MM.1S (cell line): Measurements from ENCODE around the gene DDX60.

Experiments used
- DNase-seq: peaks from one replicate; pipeline ENCODE4 v3.0.0-alpha.2; 2015
- H2AFZ ChIP-seq: fragments of 300-600 bp; sonication (generic); 2 replicates; pipeline ENCODE4 v1.6.0; 2016; ENCODE audit warnings: antibody characterized with exemption, low read length
- H3F3A ChIP-seq: fragments of 300-600 bp; sonication (generic); 2 replicates; pipeline ENCODE4 v1.6.1; 2016; ENCODE audit warnings: mild to moderate bottlenecking, antibody characterized with exemption, low read length, moderate library complexity, mixed read lengths; ENCODE audit not compliant: insufficient read depth
- H3K27ac ChIP-seq: fragments of 300-600 bp; sonication (generic); 2 replicates; pipeline ENCODE4 v1.5.1; 2016; ENCODE audit warnings: mild to moderate bottlenecking, low read length
- H3K27me3 ChIP-seq: fragments of 300-600 bp; sonication (generic); replicated peaks from 2 replicates; pipeline ENCODE4 v1.6.0; 2016; ENCODE audit warnings: low read length; ENCODE audit not compliant: insufficient read depth
- H3K36me3 ChIP-seq: fragments of 300-600 bp; sonication (generic); replicated peaks from 2 replicates; pipeline ENCODE4 v1.6.1; 2016; ENCODE audit warnings: mild to moderate bottlenecking, low read length, mixed read lengths; ENCODE audit not compliant: insufficient read depth
- H3K4me1 ChIP-seq: fragments of 300-600 bp; sonication (generic); 2 replicates; pipeline ENCODE4 v1.6.1; 2016; ENCODE audit warnings: low read length, mixed read lengths
- H3K4me2 ChIP-seq: fragments of 300-600 bp; sonication (generic); 2 replicates; pipeline ENCODE4 v1.6.0; 2016; ENCODE audit warnings: low read depth, low read length
- H3K4me3 ChIP-seq: fragments of 300-600 bp; sonication (generic); 2 replicates; pipeline ENCODE4 v1.5.1; 2016; ENCODE audit warnings: low read length, mixed read lengths
- H3K79me2 ChIP-seq: fragments of 300-600 bp; sonication (generic); 2 replicates; pipeline ENCODE4 v1.6.1; 2016; ENCODE audit warnings: mixed run types, low read length, mixed read lengths
- H3K9ac ChIP-seq: fragments of 300-600 bp; sonication (generic); 2 replicates; pipeline ENCODE4 v1.6.1; 2016; ENCODE audit warnings: low read length, mixed read lengths
- H3K9me2 ChIP-seq: fragments of 300-600 bp; sonication (generic); replicated peaks from 2 replicates; pipeline ENCODE4 v1.6.1; 2016; ENCODE audit warnings: mild to moderate bottlenecking, low read length, mixed read lengths; ENCODE audit not compliant: insufficient read depth
- H3K9me3 ChIP-seq: fragments of 300-600 bp; sonication (generic); replicated peaks from 2 replicates; pipeline ENCODE4 v1.6.1; 2016; ENCODE audit warnings: mild to moderate bottlenecking, low read length, mixed read lengths; ENCODE audit not compliant: insufficient read depth
- H4K20me1 ChIP-seq: fragments of 300-600 bp; sonication (generic); 2 replicates; pipeline ENCODE4 v1.6.1; 2016; ENCODE audit warnings: mild to moderate bottlenecking, low read length, moderate library complexity, mixed read lengths; ENCODE audit not compliant: insufficient read depth
- CTCF ChIP-seq: fragments of 300-600 bp; sonication (generic); IDR thresholded peaks from 2 replicates; pipeline ENCODE4 v1.5.1; 2016; ENCODE audit warnings: antibody characterized with exemption, low read length, mixed read lengths
- EZH2 ChIP-seq: fragments of 300-600 bp; sonication (generic); optimal IDR thresholded peaks from 2 replicates; pipeline ENCODE3; 2017; ENCODE audit warnings: low read depth, mild to moderate bottlenecking, antibody characterized with exemption, low read length, mixed read lengths
- EZH2phosphoT487 ChIP-seq: fragments of 300-600 bp; sonication (generic); IDR thresholded peaks from 2 replicates; pipeline ENCODE4 v1.6.1; 2018; ENCODE audit warnings: antibody characterized with exemption, low read length

The DDX60 gene

GRCh38 chr4:168318266-168318895, at the start of gene DDX60:
Gene DDX60 (minus strand): TSS chr4:168318752. CDS start chr4:168311259, 7,493 bp downstream.
- H3K36me3 ChIP-seq = no peaks in the 10 kb centered on the region
- H3K27ac ChIP-seq = peak within 1 kb of the TSS; percentile 40; the same call in 1 of the 2 replicates
- peak within 1 kb of the TSS; percentile 35; the same call in 1 of the 2 replicates for H3K9ac ChIP-seq
- no peaks in the 10 kb centered on the region for H3K9me2 ChIP-seq
- H3K27me3 ChIP-seq = peaks cover 28% of the 10 kb centered on the region
- H3K79me2 ChIP-seq = no peaks in the 10 kb centered on the region
- peak; percentile 96 for DNase-seq
- TF ChIP-seq CTCF (peak; percentile 37), EZH2phosphoT487 (no peak)
- peaks cover 11% of the 10 kb centered on the region for H3K4me1 ChIP-seq
- peak within 1 kb of the TSS; percentile 72 for H3K4me3 ChIP-seq
- peak within 1 kb of the TSS; percentile 51 for H2AFZ ChIP-seq
- peaks cover 17% of the 10 kb centered on the region for H3F3A ChIP-seq
- no peaks in the 10 kb centered on the region for H3K9me3 ChIP-seq
- H3K4me2 ChIP-seq = peak within 1 kb of the TSS; percentile 89
- H4K20me1 ChIP-seq = no peaks in the 10 kb centered on the region; the same call in 1 of the 2 replicates

GRCh38 chr4:168367065-168367464, 48.5 kb upstream of the DDX60 start:
- Histone ChIP-seq H3K36me3 (no peaks in the 10 kb centered on the region), H3K9ac (no peak overlapping the region), H3K9me2 (no peaks in the 10 kb centered on the region), H4K20me1 (no peaks in the 10 kb centered on the region), H3K4me2 (no peak overlapping the region), H3K79me2 (no peaks in the 10 kb centered on the region), H2AFZ (no peak overlapping the region), H3K4me3 (no peak overlapping the region), H3F3A (no peaks in the 10 kb centered on the region), H3K27me3 (no peaks in the 10 kb centered on the region), H3K27ac (no peak overlapping the region), H3K4me1 (no peaks in the 10 kb centered on the region), H3K9me3 (no peaks in the 10 kb centered on the region)
- no peak for DNase-seq
- no peak for TF ChIP-seq CTCF
- TF ChIP-seq EZH2phosphoT487 = no peak
- TF ChIP-seq EZH2 = no peak

GRCh38 chr4:168362025-168362401, 43.5 kb upstream of the DDX60 start:
- Histone ChIP-seq H3F3A (no peaks in the 10 kb centered on the region), H3K27ac (no peak overlapping the region), H3K4me2 (no peak overlapping the region), H3K9me3 (no peaks in the 10 kb centered on the region), H3K27me3 (no peaks in the 10 kb centered on the region), H3K4me3 (no peak overlapping the region), H3K9me2 (no peaks in the 10 kb centered on the region), H3K36me3 (no peaks in the 10 kb centered on the region), H3K9ac (no peak overlapping the region), H2AFZ (no peak overlapping the region), H3K79me2 (no peaks in the 10 kb centered on the region), H3K4me1 (no peaks in the 10 kb centered on the region), H4K20me1 (no peaks in the 10 kb centered on the region)
- TF ChIP-seq EZH2phosphoT487 = no peak
- no peak for TF ChIP-seq CTCF
- TF ChIP-seq EZH2 = no peak
- DNase-seq = no peak
